Measurements from ENCODE around the gene FOXJ1.
A peak's percentile ranks its signal among the peaks of the same experiment; 100 is the strongest.
"Not testable (repeated sequence)": the region's sequence is repeated elsewhere in the genome, so short reads cannot be mapped to it uniquely, and the experiment has no call there.

Gene FOXJ1, protein sequence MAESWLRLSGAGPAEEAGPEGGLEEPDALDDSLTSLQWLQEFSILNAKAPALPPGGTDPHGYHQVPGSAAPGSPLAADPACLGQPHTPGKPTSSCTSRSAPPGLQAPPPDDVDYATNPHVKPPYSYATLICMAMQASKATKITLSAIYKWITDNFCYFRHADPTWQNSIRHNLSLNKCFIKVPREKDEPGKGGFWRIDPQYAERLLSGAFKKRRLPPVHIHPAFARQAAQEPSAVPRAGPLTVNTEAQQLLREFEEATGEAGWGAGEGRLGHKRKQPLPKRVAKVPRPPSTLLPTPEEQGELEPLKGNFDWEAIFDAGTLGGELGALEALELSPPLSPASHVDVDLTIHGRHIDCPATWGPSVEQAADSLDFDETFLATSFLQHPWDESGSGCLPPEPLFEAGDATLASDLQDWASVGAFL

GRCh38 chr17:76141212-76142038 is at the start of gene FOXJ1:
TSS of gene FOXJ1 (minus strand) at chr17:76141245. CDS start at chr17:76140395, 850 bp downstream.
- peak; percentile 82 for ATAC-seq

- no peak for ATAC-seq
Measured at GRCh38 chr17:76189741-76190140, 48.7 kb upstream of the FOXJ1 start.

DNA sequence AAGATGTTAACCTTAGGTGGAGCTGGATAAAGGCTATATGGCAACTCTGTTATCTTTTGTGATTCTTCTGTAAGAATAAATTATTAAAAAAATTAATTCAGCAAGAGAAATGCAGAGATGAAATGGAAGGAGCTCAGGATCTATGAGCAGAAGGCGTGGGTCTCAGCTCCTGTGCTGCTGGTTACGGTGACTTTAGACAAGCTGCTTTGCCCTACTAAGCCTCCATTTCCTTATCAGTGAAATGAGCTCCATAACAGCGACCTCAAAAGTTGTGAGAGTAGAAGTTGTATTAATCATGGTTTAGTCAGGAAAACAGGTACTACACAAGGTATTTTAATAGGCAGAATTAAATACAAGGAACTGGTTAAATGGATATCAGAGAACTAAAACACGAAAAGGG is 48.2 kb upstream of the FOXJ1 start:
- no peak for ATAC-seq

GRCh38 chr17:76188213-76189016 is 47.4 kb upstream of the FOXJ1 start:
- ATAC-seq: no peak

- ATAC-seq: not testable (repeated sequence)
Measured at GRCh38 chr17:76186774-76187173, 45.7 kb upstream of the FOXJ1 start.

DNA sequence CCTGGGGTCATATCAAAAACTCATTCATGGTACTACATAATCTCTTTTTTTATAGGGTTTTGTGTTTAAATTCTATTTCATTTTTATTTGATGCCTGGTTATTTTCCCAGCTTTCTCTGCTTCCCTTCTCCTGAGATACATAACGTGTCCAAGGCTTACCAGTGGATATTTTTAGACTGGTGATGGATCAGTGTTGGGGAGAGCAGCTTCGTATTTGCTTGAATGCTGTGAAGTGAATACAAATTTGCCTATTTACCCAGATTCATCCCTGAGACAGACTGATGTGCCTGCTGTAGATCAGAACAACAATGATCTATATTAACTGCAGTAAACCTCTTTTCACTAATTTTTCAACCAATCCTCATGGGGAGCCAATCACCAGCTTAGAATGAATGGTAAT is 43.2 kb upstream of the FOXJ1 start:
- no peak for ATAC-seq

- ATAC-seq: peak; percentile 84
Measured at GRCh38 chr17:76182016-76182764, 41.1 kb upstream of the FOXJ1 start.

GRCh38 chr17:76179496-76180467 is 38.7 kb upstream of the FOXJ1 start:
- ATAC-seq: peak; percentile 76 to 81

- ATAC-seq: no peak
Measured at GRCh38 chr17:76178124-76178523, 37.1 kb upstream of the FOXJ1 start.

DNA sequence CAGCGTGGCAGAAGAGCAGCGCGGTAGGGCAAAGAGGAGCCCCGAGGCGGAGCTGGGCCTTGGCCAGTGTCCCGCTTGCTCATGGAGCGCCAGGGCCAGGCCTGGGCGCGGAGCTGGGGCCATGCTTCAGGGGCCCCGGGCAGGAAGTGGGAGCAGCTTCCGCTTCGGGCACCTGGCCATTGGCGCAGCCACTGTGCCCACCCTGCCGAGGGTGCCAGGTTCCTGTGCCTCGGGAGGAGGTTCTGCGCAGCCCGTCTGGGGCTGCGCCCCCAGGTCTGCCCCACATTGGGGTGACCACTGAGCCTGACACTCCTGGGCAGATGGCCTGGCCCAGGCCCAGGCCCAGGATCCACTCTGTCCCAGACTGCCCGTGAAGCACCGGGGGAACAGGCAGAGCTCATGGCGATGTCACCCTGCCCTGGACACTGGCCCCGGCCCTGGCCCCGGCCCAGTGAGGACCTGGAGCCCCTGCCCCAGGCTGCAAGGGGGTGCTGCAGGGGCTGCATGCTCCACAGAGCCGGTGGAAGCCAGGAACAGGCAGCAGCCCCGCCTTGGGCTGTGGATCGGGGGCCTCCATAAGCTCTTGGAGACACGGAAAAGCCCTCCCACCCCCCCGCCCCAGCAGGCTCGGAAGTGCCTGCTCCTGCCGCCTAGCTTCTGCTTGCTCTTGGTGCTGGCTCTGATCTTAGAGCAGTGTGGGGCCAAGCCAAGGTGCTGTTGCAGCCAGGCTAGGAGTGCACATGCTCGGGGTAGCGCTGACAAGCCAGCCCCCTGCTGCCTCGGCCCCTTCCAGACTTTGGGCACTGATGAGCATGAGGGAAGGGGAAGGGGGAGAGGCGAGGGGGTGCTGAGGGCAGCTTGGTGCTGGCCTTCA is 35.9 kb upstream of the FOXJ1 start:
- ATAC-seq: no peak

DNA sequence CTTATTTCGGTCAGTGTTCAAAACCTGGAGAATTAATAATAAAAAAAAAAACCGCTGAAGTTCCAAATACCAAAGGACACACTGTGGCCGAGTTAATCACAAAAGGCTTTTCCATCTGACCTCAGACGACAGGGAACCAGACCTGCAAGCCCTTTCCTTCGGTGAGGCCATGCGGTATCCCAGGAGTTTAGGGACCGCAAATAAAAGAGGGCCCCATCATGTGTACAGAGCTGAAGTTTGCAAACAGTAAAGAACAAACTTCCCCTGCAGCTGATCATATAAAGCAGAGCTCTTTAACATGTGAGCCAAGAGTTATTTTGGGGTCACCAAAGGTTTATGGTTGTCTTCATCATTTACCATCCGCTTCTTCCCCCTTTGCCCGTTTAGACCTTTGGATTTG is 33.0 kb upstream of the FOXJ1 start:
- ATAC-seq: no peak

DNA sequence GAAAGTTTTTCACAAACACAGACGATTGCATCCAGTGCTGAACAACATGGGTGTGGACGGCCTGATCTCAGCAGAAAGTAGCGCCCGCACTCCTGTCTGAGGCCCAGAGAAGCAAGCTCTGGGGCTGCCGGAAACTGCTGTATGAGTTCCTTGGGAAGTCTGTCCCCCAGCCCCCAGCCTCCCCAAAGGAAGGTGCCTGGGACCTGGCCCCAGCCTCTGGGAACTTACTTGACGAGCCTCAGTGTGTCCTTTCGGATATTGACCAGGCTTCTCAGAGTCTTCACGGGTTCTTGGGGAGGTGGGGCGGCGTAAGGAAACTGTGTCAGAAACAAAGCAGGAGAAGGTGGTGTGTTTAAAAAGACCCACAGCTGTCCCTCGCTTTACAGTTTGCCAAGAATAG is 32.4 kb upstream of the FOXJ1 start:
- ATAC-seq: no peak

- no peak for ATAC-seq
Measured at GRCh38 chr17:76171706-76172105, 30.7 kb upstream of the FOXJ1 start.

DNA sequence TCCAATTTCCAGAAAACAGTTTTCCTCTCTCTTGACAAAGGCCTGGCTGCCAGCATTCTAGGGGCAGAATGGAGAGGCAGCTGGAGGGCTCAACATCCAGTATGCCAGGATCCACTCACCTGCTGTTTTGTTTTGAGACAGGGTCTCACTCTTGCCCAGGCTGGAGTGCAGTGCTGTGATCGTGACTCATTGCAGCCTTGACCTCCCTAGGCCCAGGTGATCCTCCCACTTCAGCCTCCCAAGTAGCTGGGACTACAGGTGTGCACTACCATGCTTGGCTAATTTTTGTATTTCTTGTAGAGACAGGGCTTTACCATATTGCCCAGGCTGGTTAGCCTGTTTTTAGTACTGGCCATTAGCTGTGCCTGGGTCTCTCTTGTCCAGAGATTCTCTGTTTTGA is 29.1 kb upstream of the FOXJ1 start:
- ATAC-seq: no peak

DNA sequence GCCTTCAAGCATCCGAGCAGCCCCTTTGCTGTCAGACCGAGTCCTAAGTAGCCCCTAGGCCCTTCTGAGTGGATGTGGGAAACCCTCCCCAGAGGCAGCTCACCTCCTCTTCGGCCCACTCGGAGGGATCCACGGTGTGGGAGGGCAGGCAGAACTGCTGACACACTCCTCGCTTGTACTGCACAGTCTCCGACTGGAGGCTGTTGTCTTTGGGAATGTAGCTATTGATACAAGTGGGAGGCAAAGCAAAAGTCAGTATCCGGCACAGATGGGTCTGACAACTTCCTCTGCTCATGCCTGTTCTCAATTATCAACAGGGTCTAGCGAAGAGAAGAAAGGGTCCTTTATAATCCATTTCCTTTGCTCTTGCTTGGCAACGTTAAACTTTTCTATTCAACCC is 25.9 kb upstream of the FOXJ1 start:
- no peak for ATAC-seq

- ATAC-seq: no peak
Measured at GRCh38 chr17:76166168-76166567, 25.1 kb upstream of the FOXJ1 start.

GRCh38 chr17:76164331-76164730 is 23.3 kb upstream of the FOXJ1 start:
- ATAC-seq: no peak

DNA sequence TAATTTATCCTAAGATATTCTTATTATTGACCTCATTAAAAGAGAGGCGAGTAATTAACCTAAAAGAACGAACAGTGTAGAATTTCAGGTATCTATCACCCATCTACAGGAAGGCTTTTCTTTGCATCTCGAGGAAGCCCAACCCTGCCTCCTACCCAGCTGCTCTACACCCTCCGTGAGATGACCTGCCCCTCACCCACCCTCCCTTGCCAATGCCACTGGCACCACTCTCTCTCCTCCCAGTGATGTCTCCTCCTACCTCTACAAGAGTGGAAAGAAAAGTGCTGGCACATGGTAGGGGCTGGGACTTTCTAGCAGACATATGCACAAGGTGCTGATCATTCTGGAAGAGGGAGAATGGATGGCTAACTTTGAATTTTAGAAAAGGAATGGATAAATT is 22.9 kb upstream of the FOXJ1 start:
- ATAC-seq: no peak

- no peak for ATAC-seq
Measured at GRCh38 chr17:76161619-76162266, 20.7 kb upstream of the FOXJ1 start.

All from activated CD4-positive, CD25-positive, alpha-beta regulatory T cell treated with anti-CD3 and anti-CD28 coated beads, Interleukin-2, amount 50 U/mL, for 24 hours (primary cell).